Loucy (cell line): Measurements from ENCODE around the gene RWDD1.

Experiments used
- H2AFZ ChIP-seq: fragments of 200-600 bp; sonication (generic); 2 replicates; pipeline ENCODE4 v1.6.0; 2016; ENCODE audit warnings: antibody characterized with exemption, mild to moderate bottlenecking, low read length, moderate library complexity
- H3F3A ChIP-seq: fragments of 200-600 bp; 2 replicates; pipeline ENCODE4 v1.6.0; 2016; ENCODE audit warnings: antibody characterized with exemption, low read depth, mild to moderate bottlenecking
- H3K27me3 ChIP-seq: fragments of 200-600 bp; sonication (generic); 2 replicates; pipeline ENCODE4 v1.6.1; 2014; ENCODE audit warnings: low read length, mild to moderate bottlenecking; ENCODE audit not compliant: insufficient read depth, poor library complexity, severe bottlenecking
- H3K36me3 ChIP-seq: fragments of 200-600 bp; sonication (generic); 2 replicates; pipeline ENCODE4 v1.6.1; 2016; ENCODE audit warnings: low read length; ENCODE audit not compliant: insufficient read depth
- H3K4me1 ChIP-seq: fragments of 200-600 bp; sonication (generic); 2 replicates; pipeline ENCODE4 v1.5.1; 2014; ENCODE audit warnings: low read length, mild to moderate bottlenecking; ENCODE audit not compliant: insufficient read depth, poor library complexity, severe bottlenecking
- H3K4me2 ChIP-seq: fragments of 200-600 bp; sonication (generic); 2 replicates; pipeline ENCODE4 v1.6.0; 2014; ENCODE audit warnings: antibody characterized with exemption, low read length, low read depth, mild to moderate bottlenecking; ENCODE audit not compliant: poor library complexity, severe bottlenecking
- H3K4me3 ChIP-seq: fragments of 200-600 bp; sonication (generic); 2 replicates; pipeline ENCODE4 v1.5.1; 2014; ENCODE audit warnings: low read length, mild to moderate bottlenecking, mixed read lengths; ENCODE audit not compliant: poor library complexity, severe bottlenecking
- H3K79me2 ChIP-seq: fragments of 200-600 bp; sonication (generic); 2 replicates; pipeline ENCODE4 v1.6.1; 2014; ENCODE audit warnings: low read length; ENCODE audit not compliant: insufficient read depth
- H3K9ac ChIP-seq: fragments of 200-600 bp; sonication (generic); 2 replicates; pipeline ENCODE4 v1.6.0; 2014; ENCODE audit warnings: mild to moderate bottlenecking, low read depth, low read length, moderate library complexity; ENCODE audit not compliant: poor library complexity, severe bottlenecking
- H3K9me2 ChIP-seq: fragments of 200-600 bp; sonication (generic); replicated peaks from 2 replicates; pipeline ENCODE4 v1.6.1; 2016; ENCODE audit warnings: low read depth, low read length, mixed read lengths
- H3K9me3 ChIP-seq: fragments of 200-600 bp; sonication (generic); 2 replicates; pipeline ENCODE4 v1.6.1; 2014; ENCODE audit warnings: mild to moderate bottlenecking, antibody characterized with exemption, low read length, low read depth; ENCODE audit not compliant: insufficient read depth
- H4K20me1 ChIP-seq: fragments of 200-600 bp; sonication (generic); 2 replicates; pipeline ENCODE4 v1.6.0; 2014; ENCODE audit warnings: antibody characterized with exemption, low read length, mild to moderate bottlenecking; ENCODE audit not compliant: insufficient read depth, poor library complexity, severe bottlenecking
- EZH2phosphoT487 ChIP-seq: fragments of 200-600 bp; IDR thresholded peaks from 2 replicates; pipeline ENCODE4 v1.6.1; 2018; ENCODE audit warnings: antibody characterized with exemption, mild to moderate bottlenecking, moderate library complexity, borderline replicate concordance
- TF ChIP-seq, protein P1 (sequence below): fragments of 200-600 bp; sonication (generic); conservative IDR thresholded peaks from 2 replicates; pipeline ENCODE4 v1.5.1; 2014; ENCODE audit warnings: mild to moderate bottlenecking, antibody characterized with exemption, low read length

RWDD1 gene

GRCh38 chr6:116543149-116543548 lies 28.2 kb upstream of the RWDD1 start:
- Histone ChIP-seq H3K4me3 (no peak overlapping the region), H3K79me2 (no peaks in the 10 kb centered on the region), H3F3A (no peaks in the 10 kb centered on the region), H3K9ac (no peak overlapping the region), H3K9me2 (no peaks in the 10 kb centered on the region), H4K20me1 (no peaks in the 10 kb centered on the region), H3K4me2 (no peak overlapping the region), H3K36me3 (no peaks in the 10 kb centered on the region), H2AFZ (no peak overlapping the region), H3K9me3 (no peaks in the 10 kb centered on the region), H3K27me3 (no peaks in the 10 kb centered on the region), H3K4me1 (no peaks in the 10 kb centered on the region)
- TF ChIP-seq, protein P1, sequence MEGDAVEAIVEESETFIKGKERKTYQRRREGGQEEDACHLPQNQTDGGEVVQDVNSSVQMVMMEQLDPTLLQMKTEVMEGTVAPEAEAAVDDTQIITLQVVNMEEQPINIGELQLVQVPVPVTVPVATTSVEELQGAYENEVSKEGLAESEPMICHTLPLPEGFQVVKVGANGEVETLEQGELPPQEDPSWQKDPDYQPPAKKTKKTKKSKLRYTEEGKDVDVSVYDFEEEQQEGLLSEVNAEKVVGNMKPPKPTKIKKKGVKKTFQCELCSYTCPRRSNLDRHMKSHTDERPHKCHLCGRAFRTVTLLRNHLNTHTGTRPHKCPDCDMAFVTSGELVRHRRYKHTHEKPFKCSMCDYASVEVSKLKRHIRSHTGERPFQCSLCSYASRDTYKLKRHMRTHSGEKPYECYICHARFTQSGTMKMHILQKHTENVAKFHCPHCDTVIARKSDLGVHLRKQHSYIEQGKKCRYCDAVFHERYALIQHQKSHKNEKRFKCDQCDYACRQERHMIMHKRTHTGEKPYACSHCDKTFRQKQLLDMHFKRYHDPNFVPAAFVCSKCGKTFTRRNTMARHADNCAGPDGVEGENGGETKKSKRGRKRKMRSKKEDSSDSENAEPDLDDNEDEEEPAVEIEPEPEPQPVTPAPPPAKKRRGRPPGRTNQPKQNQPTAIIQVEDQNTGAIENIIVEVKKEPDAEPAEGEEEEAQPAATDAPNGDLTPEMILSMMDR = no peak
- TF ChIP-seq EZH2phosphoT487 = no peak

DNA sequence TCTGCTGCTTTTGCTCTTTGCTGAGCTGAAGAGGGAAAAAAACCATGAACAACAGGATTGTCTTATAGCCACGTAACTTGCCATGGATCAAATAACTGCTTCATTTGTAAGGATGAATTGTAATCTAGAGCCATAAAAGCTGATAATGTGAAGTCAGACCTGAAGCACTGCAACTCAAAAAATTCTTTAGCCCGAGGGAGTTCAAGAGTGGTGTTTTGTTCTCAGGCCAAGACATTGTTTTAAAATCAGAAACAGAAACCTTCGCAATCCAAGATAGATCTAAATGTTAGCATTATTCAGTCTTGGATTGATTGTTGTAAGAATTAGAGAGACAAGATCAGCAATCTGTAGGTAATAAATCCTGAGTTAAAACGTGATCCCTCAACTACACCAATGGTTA lies 25.7 kb upstream of the RWDD1 start, which contains the start of gene TRAPPC3L:
Gene TRAPPC3L, minus strand, starts transcription at position 34 of the 400 bp plus-strand sequence. CDS start 170 bp downstream, outside the sequence.
- H4K20me1 ChIP-seq = no peaks in the 10 kb centered on the region
- H3K4me2 ChIP-seq = no peak within 1 kb of the TSS
- H3K4me3 ChIP-seq = no peak within 1 kb of the TSS
- no peak within 1 kb of the TSS for H2AFZ ChIP-seq
- H3K36me3 ChIP-seq = no peaks in the 10 kb centered on the region
- H3F3A ChIP-seq = no peaks in the 10 kb centered on the region
- no peaks in the 10 kb centered on the region for H3K4me1 ChIP-seq
- TF ChIP-seq EZH2phosphoT487 = no peak
- TF ChIP-seq, protein P1 = no peak
- H3K9ac ChIP-seq = no peak within 1 kb of the TSS
- no peaks in the 10 kb centered on the region for H3K9me3 ChIP-seq
- no peaks in the 10 kb centered on the region for H3K27me3 ChIP-seq
- H3K9me2 ChIP-seq = no peaks in the 10 kb centered on the region
- no peaks in the 10 kb centered on the region for H3K79me2 ChIP-seq

GRCh38 chr6:116547358-116547757 lies 23.9 kb upstream of the RWDD1 start:
- Histone ChIP-seq H3K27me3 (no peaks in the 10 kb centered on the region), H3K36me3 (no peaks in the 10 kb centered on the region), H3K9ac (no peak overlapping the region), H2AFZ (no peak overlapping the region), H3K4me1 (no peaks in the 10 kb centered on the region), H3F3A (no peaks in the 10 kb centered on the region), H3K9me2 (no peaks in the 10 kb centered on the region), H3K4me2 (no peak overlapping the region), H4K20me1 (no peaks in the 10 kb centered on the region), H3K4me3 (no peak overlapping the region), H3K79me2 (no peaks in the 10 kb centered on the region), H3K9me3 (no peaks in the 10 kb centered on the region)
- TF ChIP-seq, protein P1 = no peak
- TF ChIP-seq EZH2phosphoT487 = no peak
